KG1 (cell line): ENCODE data around the gene UTS2R.
"Not testable (repeated sequence)": the region's sequence is repeated elsewhere in the genome, so short reads cannot be mapped to it uniquely, and the experiment has no call there.

Source experiments
- DNase-seq: peaks from one replicate; lab custom pipeline; 2025; lab: John Stamatoyannopoulos, UW

Gene UTS2R

GRCh38 chr17:82354804-82355308 lies 16.7 kb upstream of the UTS2R start:
- DNase-seq, result no peak

GRCh38 chr17:82355770-82356427 lies 15.7 kb upstream of the UTS2R start:
- no peak for DNase-seq

- no peak for DNase-seq
These were observed 14.7 kb upstream of the UTS2R start for GRCh38 chr17:82356845-82357355.

GRCh38 chr17:82357394-82357793 lies 14.2 kb upstream of the UTS2R start:
- no peak for DNase-seq

GRCh38 chr17:82358465-82359350 lies 12.9 kb upstream of the UTS2R start, which contains the start of gene TEX19:
TEX19 (plus strand) TSS chr17:82359247; CDS start chr17:82362151, 2,904 bp downstream.
- no peak for DNase-seq

- DNase-seq, result not testable (repeated sequence)
These were observed 12.0 kb upstream of the UTS2R start for GRCh38 chr17:82359451-82360074.

- DNase-seq, result no peak
These were observed 9.5 kb upstream of the UTS2R start for GRCh38 chr17:82361885-82362633.

- no peak for DNase-seq
These were observed 5.8 kb upstream of the UTS2R start for GRCh38 chr17:82365606-82366295.

GRCh38 chr17:82366749-82367148 lies 4.8 kb upstream of the UTS2R start:
- DNase-seq, result no peak

- DNase-seq, result no peak
These were observed 3.6 kb upstream of the UTS2R start for GRCh38 chr17:82367724-82368524.

- no peak for DNase-seq
These were observed 2.4 kb upstream of the UTS2R start for GRCh38 chr17:82369211-82369610.

GRCh38 chr17:82370471-82371332 lies 863 bp upstream of the UTS2R start:
- DNase-seq, result no peak

- DNase-seq, result no peak
These were observed 895 bp downstream of the UTS2R start for GRCh38 chr17:82372249-82373071.

GRCh38 chr17:82373072-82373452 lies 1.5 kb downstream of the UTS2R start:
- DNase-seq, result not testable (repeated sequence)

GRCh38 chr17:82373731-82374625 lies 2.4 kb downstream of the UTS2R start:
- DNase-seq, result no peak

GRCh38 chr17:82374626-82375331 lies 3.2 kb downstream of the UTS2R start:
- no peak for DNase-seq
